DOHH2 (cell line): ENCODE results near the gene SLC7A5.

Experiments
- H3F3A ChIP-seq: fragments of 200-600 bp; sonication (generic), shearing (Covaris generic); 2 replicates; pipeline ENCODE4 v1.6.0; 2016; ENCODE audit warnings: antibody characterized with exemption, mild to moderate bottlenecking; ENCODE audit not compliant: control insufficient read depth, insufficient read depth
- H3K27ac ChIP-seq: fragments of 200-600 bp; sonication (generic); 2 replicates; pipeline ENCODE4 v1.5.1; 2014; ENCODE audit warnings: low read depth, mild to moderate bottlenecking, low read length, moderate library complexity
- H3K27me3 ChIP-seq: fragments of 200-600 bp; sonication (generic); 2 replicates; pipeline ENCODE4 v1.6.1; 2014; ENCODE audit warnings: mild to moderate bottlenecking, low read length, mixed read lengths; ENCODE audit not compliant: control insufficient read depth
- H3K36me3 ChIP-seq: fragments of 200-600 bp; sonication (generic); 2 replicates; pipeline ENCODE4 v1.6.1; 2014; ENCODE audit warnings: mild to moderate bottlenecking, low read length, moderate library complexity, mixed read lengths; ENCODE audit not compliant: control insufficient read depth
- H3K4me1 ChIP-seq: fragments of 200-600 bp; sonication (generic); 2 replicates; pipeline ENCODE4 v1.6.1; 2014; ENCODE audit warnings: mild to moderate bottlenecking, low read length, mixed read lengths; ENCODE audit not compliant: control insufficient read depth
- H3K4me2 ChIP-seq: fragments of 200-600 bp; sonication (generic); 2 replicates; pipeline ENCODE4 v1.6.0; 2014; ENCODE audit warnings: mild to moderate bottlenecking, low read length, moderate library complexity
- H3K4me3 ChIP-seq: fragments of 200-600 bp; sonication (generic); 2 replicates; pipeline ENCODE4 v1.5.1; 2014; ENCODE audit warnings: mild to moderate bottlenecking, low read length, mixed read lengths
- H3K79me2 ChIP-seq: fragments of 200-600 bp; sonication (generic); 2 replicates; pipeline ENCODE4 v1.6.1; 2014; ENCODE audit warnings: mild to moderate bottlenecking, low read length, mixed read lengths; ENCODE audit not compliant: control insufficient read depth
- H3K9me2 ChIP-seq: fragments of 200-600 bp; sonication (generic); replicated peaks from 2 replicates; pipeline ENCODE4 v1.6.1; 2014; ENCODE audit warnings: mild to moderate bottlenecking, low read length, mixed read lengths; ENCODE audit not compliant: control insufficient read depth
- H3K9me3 ChIP-seq: fragments of 200-600 bp; sonication (generic); 2 replicates; pipeline ENCODE4 v1.6.1; 2014; ENCODE audit warnings: antibody characterized with exemption, low read length, mixed read lengths; ENCODE audit not compliant: control insufficient read depth, insufficient read depth
- H4K20me1 ChIP-seq: fragments of 200-600 bp; sonication (generic); 2 replicates; pipeline ENCODE4 v1.6.0; 2014; ENCODE audit warnings: low read depth, mild to moderate bottlenecking, antibody characterized with exemption, low read length, moderate library complexity; ENCODE audit not compliant: control insufficient read depth, insufficient read depth
- CTCF ChIP-seq: fragments of 200-600 bp; sonication (generic); IDR thresholded peaks from one replicate; pipeline ENCODE4 v1.5.1; 2014; ENCODE audit warnings: antibody characterized with exemption, mild to moderate bottlenecking, low read depth, low read length; ENCODE audit not compliant: poor library complexity, severe bottlenecking
- EZH2phosphoT487 ChIP-seq: fragments of 200-600 bp; sonication (generic); IDR thresholded peaks from 2 replicates; pipeline ENCODE4 v1.6.1; 2017; ENCODE audit warnings: borderline replicate concordance, mild to moderate bottlenecking, antibody characterized with exemption, low read length, moderate library complexity, mixed read lengths

The SLC7A5 gene

GRCh38 chr16:87822108-87822970 lies 47.0 kb downstream of the SLC7A5 start:
- Histone ChIP-seq H3K79me2 (no peaks in the 10 kb centered on the region), H3K9me3 (peaks cover 12% of the 10 kb centered on the region), H3K27ac (no peak overlapping the region), H3F3A (no peaks in the 10 kb centered on the region), H4K20me1 (no peaks in the 10 kb centered on the region), H3K36me3 (no peaks in the 10 kb centered on the region), H3K4me1 (peaks cover 18% of the 10 kb centered on the region), H3K4me3 (no peak overlapping the region), H3K27me3 (no peaks in the 10 kb centered on the region), H3K9me2 (no peaks in the 10 kb centered on the region), H3K4me2 (no peak overlapping the region)
- TF ChIP-seq EZH2phosphoT487 (no peak), CTCF (no peak)

GRCh38 chr16:87821376-87822107 lies 47.8 kb downstream of the SLC7A5 start:
- TF ChIP-seq CTCF (no peak), EZH2phosphoT487 (no peak)
- no peaks in the 10 kb centered on the region for H3K27me3 ChIP-seq
- no peak overlapping the region for H3K4me3 ChIP-seq
- 0 out of 2 replicates have a peak overlapping the region, but pooled peaks have one; percentile 7 for H3K27ac ChIP-seq
- H4K20me1 ChIP-seq = no peaks in the 10 kb centered on the region
- H3F3A ChIP-seq = no peaks in the 10 kb centered on the region
- H3K79me2 ChIP-seq = no peaks in the 10 kb centered on the region
- peaks cover 20% of the 10 kb centered on the region for H3K4me1 ChIP-seq
- H3K9me2 ChIP-seq = no peaks in the 10 kb centered on the region
- H3K36me3 ChIP-seq = no peaks in the 10 kb centered on the region
- peaks cover 19% of the 10 kb centered on the region for H3K9me3 ChIP-seq
- H3K4me2 ChIP-seq = peak overlapping the region; percentile 15

GRCh38 chr16:87819983-87820382 lies 49.3 kb downstream of the SLC7A5 start:
- TF ChIP-seq EZH2phosphoT487 = no peak
- TF ChIP-seq CTCF = no peak
- H3K4me3 ChIP-seq = no peak overlapping the region
- H3K36me3 ChIP-seq = no peaks in the 10 kb centered on the region
- H3K9me3 ChIP-seq = peaks cover 21% of the 10 kb centered on the region
- no peaks in the 10 kb centered on the region for H3F3A ChIP-seq
- no peaks in the 10 kb centered on the region for H3K79me2 ChIP-seq
- H3K27ac ChIP-seq = no peak overlapping the region
- peaks cover 25% of the 10 kb centered on the region for H3K4me1 ChIP-seq
- H3K9me2 ChIP-seq = no peaks in the 10 kb centered on the region
- no peak overlapping the region for H3K4me2 ChIP-seq
- H3K27me3 ChIP-seq = no peaks in the 10 kb centered on the region
- H4K20me1 ChIP-seq = no peaks in the 10 kb centered on the region
